AG08396 (cell line): ENCODE results near the gene MAP7D3.

Experiments used
- DNase-seq: peaks from one replicate; pipeline ENCODE4 v3.0.0; 2012; ENCODE audit warnings: low spot score, mixed read lengths

The MAP7D3 gene

GRCh38 chrX:136205882-136206380 is 45.3 kb downstream of the MAP7D3 start:
- no peak for DNase-seq

- DNase-seq = peak; percentile 45
Observed at GRCh38 chrX:136204571-136204970, 46.6 kb downstream of the MAP7D3 start.

- no peak for DNase-seq
Observed at GRCh38 chrX:136203951-136204350, 47.2 kb downstream of the MAP7D3 start.

- no peak for DNase-seq
Observed at GRCh38 chrX:136203438-136203837, 47.8 kb downstream of the MAP7D3 start.

GRCh38 chrX:136202889-136203288 is 48.3 kb downstream of the MAP7D3 start:
- no peak for DNase-seq

GRCh38 chrX:136201601-136202000 is 49.6 kb downstream of the MAP7D3 start:
- DNase-seq = no peak

- DNase-seq = peak; percentile 23
Observed at GRCh38 chrX:136200466-136200865, 50.7 kb downstream of the MAP7D3 start.

GRCh38 chrX:136199365-136199764 is 51.8 kb downstream of the MAP7D3 start:
- no peak for DNase-seq

GRCh38 chrX:136198678-136199243 is 52.4 kb downstream of the MAP7D3 start:
- no peak for DNase-seq

- no peak for DNase-seq
Observed at GRCh38 chrX:136198010-136198409, 53.2 kb downstream of the MAP7D3 start.

GRCh38 chrX:136196691-136197155 is 54.5 kb downstream of the MAP7D3 start:
- no peak for DNase-seq

GRCh38 chrX:136195247-136195646 is 56.0 kb downstream of the MAP7D3 start:
- no peak for DNase-seq

- DNase-seq = no peak
Observed at GRCh38 chrX:136194536-136194935, 56.7 kb downstream of the MAP7D3 start.

GRCh38 chrX:136193771-136194170 is 57.4 kb downstream of the MAP7D3 start:
- DNase-seq = no peak

- no peak for DNase-seq
Observed at GRCh38 chrX:136192839-136193414, 58.3 kb downstream of the MAP7D3 start.

GRCh38 chrX:136192135-136192534 is 59.1 kb downstream of the MAP7D3 start:
- DNase-seq = no peak

GRCh38 chrX:136191171-136191570 is 60.0 kb downstream of the MAP7D3 start:
- DNase-seq = no peak

- no peak for DNase-seq
Observed at GRCh38 chrX:136190038-136190713, 61.0 kb downstream of the MAP7D3 start.

GRCh38 chrX:136189222-136189621 is 62.0 kb downstream of the MAP7D3 start:
- DNase-seq = no peak

- no peak for DNase-seq
Observed at GRCh38 chrX:136186023-136186413, 65.2 kb downstream of the MAP7D3 start.

- peak; percentile 20 for DNase-seq
Observed at GRCh38 chrX:136185401-136186022, 65.7 kb downstream of the MAP7D3 start.

GRCh38 chrX:136183917-136184316 is 67.3 kb downstream of the MAP7D3 start:
- DNase-seq = no peak

- DNase-seq = no peak
Observed at GRCh38 chrX:136183172-136183571, 68.0 kb downstream of the MAP7D3 start.
